ENCODE results near the gene CENATAC.

GRCh38 chr11:119047205-119047604 lies 49.3 kb downstream of the CENATAC start:
- TF ChIP-seq, protein P1, sequence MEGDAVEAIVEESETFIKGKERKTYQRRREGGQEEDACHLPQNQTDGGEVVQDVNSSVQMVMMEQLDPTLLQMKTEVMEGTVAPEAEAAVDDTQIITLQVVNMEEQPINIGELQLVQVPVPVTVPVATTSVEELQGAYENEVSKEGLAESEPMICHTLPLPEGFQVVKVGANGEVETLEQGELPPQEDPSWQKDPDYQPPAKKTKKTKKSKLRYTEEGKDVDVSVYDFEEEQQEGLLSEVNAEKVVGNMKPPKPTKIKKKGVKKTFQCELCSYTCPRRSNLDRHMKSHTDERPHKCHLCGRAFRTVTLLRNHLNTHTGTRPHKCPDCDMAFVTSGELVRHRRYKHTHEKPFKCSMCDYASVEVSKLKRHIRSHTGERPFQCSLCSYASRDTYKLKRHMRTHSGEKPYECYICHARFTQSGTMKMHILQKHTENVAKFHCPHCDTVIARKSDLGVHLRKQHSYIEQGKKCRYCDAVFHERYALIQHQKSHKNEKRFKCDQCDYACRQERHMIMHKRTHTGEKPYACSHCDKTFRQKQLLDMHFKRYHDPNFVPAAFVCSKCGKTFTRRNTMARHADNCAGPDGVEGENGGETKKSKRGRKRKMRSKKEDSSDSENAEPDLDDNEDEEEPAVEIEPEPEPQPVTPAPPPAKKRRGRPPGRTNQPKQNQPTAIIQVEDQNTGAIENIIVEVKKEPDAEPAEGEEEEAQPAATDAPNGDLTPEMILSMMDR (conservative IDR thresholded peaks at IDR 0.05; ENCODE audit: low read length), result no peak
- no peak for TF ChIP-seq EZH2phosphoT487 (IDR thresholded peaks at IDR 0.05; ENCODE audit: borderline replicate concordance, low read depth, low read length)
